Amniotic stem cell (primary cell): ENCODE results near the gene SLC4A8.

ENCODE experiments used
- DNase-seq: peaks from one replicate; lab custom pipeline; 2025; lab: John Stamatoyannopoulos, UW

SLC4A8 gene

DNA sequence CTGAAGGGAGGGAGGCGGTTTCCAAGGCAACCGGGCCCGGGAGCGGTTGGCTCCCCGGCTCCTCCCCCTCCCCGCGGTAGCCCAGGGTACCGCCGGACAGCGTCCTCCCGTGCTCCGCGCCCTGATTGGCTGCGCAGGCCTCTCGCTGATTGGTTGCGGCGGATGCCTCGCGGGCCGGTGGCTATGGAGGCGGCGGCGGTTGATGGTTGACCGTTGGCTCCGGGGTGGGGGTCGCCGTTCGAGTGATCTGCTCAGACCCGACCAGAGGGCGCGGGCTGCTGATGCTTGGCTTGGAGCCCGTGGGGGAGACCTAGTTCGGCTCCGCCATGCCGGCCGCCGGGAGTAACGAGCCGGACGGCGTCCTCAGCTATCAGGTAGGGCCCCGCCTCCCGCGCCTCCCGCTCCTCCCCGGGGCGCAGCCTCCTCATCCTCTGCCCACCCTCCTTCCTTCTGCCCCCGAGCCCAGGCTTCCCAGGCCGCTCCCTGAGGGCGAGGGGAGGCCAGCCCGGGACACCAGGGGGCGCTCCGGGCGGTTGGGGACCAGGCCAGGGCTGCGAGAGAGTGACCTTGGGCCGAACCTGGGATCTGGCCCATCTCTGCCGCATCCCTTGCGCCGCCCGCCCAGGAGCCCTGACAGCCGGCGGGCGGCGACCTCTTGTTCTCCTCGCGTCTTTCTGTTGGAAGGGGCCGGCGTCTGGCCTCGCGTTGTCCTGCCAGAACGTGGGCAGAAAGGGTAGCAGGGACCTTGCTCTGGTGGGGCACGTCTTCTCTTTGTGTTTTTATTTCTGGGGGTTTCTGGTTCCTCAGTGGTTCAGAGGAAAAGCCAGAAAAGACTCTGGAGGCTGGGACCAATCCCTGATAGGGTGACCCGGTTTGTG is at the start of gene SLC4A8:
Gene SLC4A8 (plus strand): TSS at position 170 of the 878 bp plus-strand sequence. CDS start 157 bp downstream, at position 327.
- DNase-seq: peak; percentile 78

DNA sequence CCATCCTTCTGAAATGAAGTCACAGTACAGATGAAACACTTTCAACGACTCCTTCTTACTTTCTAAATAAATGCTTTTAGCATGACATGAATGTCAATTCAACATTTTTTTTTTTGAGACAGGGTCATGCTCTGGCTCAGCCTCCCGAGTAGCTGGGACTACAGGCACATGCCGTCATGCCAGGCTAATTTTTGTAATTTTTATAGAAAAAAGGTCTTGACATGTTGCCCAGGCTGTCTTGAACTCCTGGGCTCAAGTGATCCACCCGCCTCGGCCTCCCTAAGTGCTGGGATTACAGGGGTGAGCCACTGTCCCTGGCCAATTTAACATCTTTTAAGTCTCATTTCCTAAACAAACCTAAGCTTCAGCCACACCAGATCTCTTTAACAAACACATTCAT is 49.8 kb upstream of the SLC4A8 start:
- DNase-seq: no peak

DNA sequence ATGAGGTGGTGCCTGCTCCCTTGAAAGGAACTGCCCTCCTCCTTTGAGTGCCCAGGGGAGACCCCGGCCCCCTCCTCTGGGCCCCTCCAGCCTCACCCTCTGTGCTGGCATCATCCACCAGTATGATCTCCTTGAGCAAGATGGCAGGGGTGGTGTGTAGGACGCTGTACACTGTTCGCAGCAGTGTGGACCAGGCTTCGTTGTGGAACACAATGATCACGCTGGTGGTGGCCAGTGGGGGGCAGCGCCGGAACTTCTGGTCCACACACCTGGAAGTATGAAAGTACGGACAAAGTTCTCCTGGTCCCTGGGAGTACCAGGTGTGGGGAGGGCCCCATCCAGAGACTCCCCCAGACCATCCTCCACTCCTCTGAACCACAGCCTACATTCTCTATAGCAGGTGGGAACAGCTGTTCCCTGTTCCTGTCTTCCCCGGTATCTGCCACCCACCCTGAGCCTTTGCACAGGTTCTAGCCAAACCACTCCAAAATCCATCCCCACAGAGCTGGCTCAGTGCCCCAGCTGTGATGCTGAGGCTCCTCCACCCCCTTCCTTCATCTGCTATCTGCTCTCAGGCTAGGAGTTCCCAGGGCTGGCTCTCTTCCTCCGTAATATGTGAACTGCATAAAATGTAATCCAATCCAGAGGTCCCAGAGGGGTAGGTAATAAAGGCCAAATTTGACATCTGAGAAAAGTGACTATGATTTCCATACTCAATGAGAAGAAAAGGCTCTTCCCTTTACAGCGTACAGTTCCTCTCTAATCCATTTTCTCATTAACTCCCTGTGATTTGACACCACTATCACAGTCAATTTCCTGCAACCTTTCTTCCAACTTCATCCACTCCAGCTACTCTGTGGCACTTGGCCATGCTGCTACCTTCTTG is 47.3 kb upstream of the SLC4A8 start:
- DNase-seq: no peak

DNA sequence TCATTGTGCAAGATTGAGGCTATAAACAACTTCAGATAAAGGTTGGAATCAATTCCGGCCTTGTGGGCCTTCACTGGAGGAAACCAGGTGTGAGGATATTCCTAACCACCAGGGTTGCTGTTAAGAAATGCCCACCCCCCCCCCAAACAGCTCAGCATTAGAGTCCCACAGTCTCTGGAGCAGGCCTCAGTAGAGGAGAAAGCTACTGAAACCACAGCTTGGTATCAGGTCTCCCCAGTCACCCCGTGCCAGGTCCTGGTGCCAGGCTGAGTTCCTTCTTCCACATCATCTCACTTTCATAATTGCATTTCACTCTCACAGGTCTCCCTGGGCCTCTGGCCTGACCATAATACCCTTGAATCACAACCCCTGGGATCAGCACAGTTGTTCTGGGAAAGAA is 45.9 kb upstream of the SLC4A8 start:
- no peak for DNase-seq

DNA sequence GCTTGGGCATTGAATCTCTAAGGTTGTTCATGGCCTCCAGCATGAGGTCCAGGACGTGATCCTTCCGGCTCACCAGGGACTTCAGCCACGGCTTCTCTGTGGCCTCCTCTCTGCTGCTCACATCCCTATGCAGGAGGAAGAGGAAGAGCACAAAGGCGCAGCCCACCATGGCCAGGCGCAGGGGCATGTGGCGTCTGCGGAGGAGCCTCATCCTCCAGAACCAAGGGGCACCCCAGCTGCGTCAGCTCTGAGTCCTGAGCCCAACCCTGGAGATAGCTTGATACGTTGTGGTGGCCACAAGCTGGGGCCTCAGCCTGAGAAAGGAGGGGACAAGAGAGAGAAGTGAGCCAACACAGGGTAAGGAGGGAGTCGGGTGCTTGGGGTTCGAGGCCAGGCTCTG is 45.1 kb upstream of the SLC4A8 start:
- DNase-seq: no peak

DNA sequence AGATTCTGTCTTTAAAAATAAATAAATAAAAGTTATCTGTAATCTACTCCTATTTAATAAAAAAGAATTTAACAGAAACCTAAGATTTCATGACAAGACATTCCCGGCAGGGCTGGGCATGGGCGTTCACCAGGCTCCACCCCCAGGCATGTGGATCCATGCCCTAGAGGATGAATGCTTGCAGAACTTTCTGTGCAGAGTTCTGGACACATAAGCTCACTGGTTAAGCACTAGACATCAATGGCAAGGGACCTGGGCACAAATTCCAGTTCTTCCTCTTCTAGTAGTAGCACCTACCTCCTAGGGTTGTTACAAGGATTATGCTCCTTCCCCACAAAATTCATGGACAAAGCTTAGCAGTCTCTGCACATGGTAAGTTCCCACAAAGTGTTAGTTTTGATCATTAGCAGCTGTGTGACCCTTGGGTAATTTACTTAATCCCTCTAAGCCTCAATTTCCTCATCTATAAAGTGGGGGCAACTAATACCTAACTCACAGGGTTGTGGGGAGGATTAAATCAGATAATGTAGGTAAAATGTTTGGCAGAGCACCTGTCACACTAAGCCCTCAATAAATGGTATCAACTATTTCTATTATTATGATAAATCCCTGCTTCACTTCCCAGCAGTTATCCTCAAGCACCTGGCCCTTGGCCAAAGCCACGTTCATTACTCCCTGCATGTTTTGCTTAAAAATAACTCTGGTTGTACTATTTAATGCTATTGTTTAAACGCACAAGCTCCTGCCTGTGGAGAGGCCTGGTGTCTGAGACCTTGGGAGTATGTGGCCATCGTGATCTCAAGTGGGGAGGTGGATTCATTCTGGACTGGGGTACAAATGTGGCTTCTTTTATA is 43.2 kb upstream of the SLC4A8 start:
- no peak for DNase-seq

DNA sequence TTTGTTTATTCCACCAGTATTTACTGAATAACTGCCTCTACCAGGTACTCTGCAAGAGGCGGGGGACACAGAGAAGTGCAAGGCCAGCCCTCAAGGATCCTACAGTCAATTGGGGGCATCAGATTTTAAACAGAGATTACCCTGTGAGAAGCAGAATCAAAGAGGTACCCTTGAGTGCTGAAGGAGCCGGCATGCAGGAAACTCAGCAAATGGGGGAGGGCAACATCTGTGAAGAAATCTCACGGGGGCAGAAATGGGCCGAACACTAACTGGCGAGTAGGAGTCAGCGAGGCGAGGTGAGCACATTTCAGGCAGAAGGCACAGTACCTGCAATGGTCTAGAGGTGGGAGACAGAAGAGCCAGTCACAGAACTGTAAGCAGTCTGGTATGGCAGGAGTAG is 42.5 kb upstream of the SLC4A8 start:
- no peak for DNase-seq

DNA sequence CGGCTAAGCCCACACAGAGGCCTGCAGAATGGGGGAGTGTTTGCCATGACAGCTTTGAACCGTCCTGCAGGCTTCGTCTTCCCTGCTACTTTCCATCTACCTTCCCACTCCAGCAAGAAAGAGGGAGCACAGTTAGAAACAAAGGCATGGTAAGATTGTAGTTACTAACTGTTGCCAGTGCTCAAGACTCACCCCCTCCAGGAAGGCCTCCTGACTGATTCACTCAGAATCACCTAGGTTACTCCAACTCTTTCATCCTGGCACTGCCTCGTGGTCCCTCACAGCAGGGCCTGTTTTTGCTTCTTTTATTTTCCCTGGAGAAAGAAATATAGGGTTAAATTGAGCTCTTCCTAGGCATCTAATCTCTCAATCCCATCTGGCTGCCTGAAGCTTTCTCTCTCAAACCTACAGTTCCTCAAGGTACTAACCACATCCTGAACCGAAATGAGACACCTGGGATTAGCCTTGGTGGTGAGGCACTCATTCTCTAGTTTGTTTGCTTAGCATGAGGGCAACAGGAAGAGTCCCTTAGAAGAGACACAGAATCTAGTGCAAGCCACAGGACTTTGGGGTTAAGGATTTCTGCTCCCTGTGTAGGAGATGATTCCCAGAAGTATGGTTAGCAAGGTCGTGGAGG is 41.2 kb upstream of the SLC4A8 start:
- DNase-seq: no peak

DNA sequence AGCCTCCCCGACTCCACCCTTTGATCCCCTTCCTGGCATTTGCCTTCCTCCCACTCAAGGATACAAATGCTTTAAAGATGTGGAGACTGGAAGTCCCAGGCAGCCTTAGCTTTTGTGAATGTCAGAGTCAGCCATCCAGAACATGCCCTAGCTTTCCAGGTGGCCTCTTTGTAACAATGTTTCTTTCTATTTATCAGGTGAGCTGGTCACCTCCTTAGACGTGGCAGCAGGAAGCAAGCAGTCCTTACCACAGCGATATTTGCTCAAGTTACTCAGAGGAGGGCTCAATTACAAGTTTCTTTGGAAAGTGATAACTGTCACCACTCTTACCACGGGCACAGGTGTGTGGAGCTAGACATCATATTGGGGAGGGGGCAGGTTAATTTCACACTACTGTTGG is 38.3 kb upstream of the SLC4A8 start:
- DNase-seq: no peak

DNA sequence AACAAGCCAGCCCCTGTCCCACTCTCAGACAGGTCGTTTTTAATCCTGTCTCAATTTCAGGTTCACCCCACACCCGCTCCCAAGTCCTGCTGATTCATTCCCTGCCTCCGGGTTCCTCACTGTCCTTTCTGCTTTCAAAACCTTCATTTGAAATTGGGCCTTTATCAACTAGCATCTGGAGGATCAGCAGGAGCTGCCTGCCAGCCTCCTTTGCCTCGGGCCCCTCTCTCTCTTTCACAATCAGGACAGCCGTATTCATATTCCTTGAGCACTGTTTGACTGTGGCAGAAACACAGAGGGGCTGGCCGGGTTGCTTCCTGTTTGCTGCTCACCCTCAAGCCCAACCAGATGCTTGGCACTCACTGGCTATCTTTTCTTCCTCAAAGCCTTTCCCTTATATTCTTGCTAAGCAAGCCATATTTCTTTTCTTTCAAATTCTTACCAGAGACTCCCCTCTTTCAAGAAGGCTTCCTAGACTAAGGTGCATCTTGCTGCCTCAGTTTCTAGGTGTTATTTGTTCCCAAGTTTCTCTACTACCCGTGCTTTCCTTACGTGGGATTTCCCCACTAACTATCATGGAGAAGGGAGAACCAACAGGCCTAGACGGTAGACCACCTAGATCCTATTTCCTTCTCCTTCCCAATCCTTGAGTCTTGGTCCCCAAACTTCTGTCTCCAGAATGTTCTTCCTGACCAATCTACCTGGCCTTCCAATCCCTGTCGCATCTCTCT is 36.4 kb upstream of the SLC4A8 start:
- DNase-seq: no peak

DNA sequence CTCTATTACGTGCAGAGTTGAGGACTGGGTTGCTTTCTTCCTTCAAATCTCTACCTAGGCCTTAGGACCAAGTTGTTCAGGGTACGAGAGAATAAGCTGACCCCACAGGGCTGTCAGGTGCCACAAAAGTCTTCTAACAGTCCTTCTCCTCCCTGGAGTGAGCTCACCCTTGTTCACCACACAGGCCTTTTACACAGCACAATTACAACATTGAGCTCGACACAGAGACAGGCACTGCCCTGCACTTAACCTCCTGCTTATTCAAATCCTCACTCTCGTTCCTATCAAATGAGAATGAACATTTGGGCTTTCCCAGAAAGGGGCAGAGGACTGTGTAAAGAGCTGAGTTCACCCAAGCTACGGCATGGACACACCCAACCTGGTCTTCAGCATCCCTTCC is 35.8 kb upstream of the SLC4A8 start:
- no peak for DNase-seq

DNA sequence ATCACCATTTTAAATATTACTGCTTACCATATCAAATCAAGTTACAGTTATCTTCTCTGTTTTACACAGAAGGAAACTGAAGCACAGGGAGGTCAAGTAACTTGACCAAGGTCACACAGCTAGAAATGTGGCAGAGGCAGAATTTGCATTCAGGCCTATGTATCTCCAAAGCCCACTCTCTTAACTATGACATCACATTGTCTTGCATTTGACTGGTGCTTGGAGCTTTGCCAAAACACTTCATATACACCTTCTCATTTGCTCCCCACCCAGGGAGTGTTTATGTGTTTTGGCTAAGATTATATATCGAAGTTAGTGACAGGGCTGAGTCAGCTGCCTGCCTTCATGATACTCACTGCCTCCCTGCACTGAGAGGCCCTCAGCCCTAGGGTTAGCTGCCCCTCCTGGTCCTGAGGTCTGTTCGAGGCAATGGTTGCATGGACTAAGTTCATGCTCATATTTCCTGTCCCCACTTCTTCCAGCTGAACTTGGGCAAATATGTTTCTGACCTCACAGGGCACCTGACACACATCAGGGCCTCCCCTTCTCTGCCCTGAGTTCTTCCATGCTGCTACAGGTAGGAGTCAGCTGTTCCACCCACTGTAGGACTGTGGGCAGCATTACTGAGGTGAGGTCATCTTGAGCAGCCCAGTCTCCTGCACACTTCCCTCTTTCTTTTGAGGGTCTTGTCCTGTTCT is 35.2 kb upstream of the SLC4A8 start:
- DNase-seq: no peak

DNA sequence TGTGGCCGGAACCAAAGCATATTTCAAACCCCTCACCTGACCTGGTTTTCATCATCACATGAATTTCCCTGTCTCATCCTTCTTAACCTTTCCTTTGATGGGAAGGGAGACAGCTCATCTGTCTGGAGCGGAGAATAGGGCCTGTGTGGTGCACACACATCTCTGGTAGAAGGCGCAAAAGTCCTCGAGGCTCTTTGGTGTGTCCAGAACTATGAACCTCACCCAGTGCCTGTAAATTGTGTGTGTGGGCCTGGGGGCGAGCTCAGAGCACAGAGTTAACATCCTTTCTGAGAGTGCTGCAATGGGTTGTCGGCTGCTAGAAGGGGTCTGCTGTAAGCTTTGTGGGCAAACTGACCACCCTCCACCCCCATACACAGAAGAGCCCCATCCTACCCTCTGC is 34.2 kb upstream of the SLC4A8 start:
- no peak for DNase-seq

DNA sequence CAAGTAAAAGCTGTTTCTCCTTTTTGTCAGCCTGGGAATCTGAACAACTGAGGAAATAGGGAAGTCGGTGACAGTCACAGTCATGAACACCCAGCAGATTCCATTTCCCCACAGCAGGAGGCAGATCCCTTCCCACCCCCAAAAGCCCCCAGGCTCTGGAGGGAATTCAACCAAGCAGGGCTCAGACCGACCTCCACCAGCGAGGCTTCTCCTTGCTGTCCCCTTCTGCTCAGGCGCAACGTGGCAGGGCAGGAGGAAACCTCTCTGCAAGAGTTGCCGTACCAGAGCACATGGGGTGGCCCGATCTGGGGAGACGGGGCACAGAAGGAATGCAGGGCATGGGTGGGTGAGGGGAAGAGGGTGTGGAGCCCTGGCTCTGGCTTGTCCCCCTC is 33.7 kb upstream of the SLC4A8 start:
- DNase-seq: no peak

DNA sequence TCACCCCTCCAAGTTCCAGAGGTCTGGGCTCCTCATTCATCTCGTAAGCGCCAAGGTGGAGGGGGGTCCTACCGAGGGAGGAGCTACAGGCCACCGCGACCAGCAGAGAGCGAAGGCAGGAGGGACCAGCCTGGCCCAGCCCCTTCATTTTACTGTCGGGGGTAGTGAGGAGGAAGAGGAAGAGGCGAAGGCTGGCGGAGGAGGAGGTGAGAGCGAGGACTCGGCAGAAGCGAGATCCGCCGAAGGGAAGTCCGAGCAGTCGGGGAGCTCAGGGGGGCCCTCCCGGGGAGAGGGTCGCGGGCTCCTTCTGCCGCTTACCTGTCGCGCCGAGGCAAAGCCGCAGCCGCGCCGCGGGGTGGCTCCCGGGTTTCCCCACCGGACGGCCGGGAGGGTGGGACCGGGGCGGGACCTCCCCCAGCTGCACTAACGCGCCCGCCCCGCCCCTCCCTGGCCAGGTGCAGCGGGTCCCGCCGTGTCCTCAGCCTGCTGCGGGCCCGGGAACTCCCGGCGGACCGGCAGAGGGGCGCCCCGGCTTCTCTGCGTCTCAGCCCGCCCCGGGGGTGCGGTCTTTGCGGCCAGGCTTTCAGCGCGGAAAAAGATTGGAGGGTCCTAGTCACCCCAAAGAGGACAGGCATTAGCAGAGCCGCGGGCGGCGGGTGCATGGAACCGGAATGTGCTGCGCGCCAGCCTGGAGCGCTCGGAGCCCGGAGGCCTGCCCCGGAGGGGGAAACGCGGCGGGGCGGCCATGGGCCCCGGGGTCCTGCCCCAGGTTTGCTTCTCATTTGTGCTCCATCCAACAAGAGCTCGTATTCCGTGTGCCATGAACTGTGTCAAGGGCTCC is 33.1 kb upstream of the SLC4A8 start, which contains the start of gene GALNT6:
Gene GALNT6 (minus strand): TSS at position 124 of the 841 bp plus-strand sequence. CDS start 11,625 bp downstream, outside the sequence.
- no peak for DNase-seq

DNA sequence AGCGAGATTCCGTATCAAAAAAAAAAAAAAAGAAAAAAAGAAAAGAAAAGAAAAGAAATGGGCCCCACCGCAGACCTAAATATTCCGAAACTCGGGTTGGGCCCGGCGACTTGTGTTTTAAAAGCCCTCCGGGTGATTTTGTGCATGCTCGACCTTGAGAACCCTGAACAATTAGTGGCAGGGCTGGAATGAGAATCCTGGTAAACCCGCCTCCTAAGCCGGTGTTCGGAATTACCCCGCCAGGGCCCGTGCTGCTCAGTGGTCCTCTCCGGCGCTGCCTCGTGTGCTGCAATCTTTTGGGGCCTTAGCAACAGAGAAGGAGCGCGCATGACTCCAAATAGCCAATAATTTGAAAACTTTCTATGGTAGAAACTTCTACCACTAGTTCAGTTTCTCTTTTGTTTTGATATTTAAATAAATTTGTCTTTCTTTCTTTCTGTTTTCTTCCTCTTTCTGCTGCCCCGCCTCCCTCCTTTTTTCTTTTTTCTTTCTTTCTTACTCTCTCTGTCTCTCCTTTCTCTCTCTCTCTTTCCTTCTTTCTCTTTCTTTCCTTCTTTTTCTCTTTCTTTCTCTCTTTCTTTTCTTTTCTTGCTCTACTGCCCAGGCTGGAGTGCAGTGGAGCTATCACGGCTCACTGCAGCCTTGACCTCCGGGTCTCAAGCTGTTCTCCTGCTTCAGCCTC is 31.9 kb upstream of the SLC4A8 start:
- DNase-seq: no peak

DNA sequence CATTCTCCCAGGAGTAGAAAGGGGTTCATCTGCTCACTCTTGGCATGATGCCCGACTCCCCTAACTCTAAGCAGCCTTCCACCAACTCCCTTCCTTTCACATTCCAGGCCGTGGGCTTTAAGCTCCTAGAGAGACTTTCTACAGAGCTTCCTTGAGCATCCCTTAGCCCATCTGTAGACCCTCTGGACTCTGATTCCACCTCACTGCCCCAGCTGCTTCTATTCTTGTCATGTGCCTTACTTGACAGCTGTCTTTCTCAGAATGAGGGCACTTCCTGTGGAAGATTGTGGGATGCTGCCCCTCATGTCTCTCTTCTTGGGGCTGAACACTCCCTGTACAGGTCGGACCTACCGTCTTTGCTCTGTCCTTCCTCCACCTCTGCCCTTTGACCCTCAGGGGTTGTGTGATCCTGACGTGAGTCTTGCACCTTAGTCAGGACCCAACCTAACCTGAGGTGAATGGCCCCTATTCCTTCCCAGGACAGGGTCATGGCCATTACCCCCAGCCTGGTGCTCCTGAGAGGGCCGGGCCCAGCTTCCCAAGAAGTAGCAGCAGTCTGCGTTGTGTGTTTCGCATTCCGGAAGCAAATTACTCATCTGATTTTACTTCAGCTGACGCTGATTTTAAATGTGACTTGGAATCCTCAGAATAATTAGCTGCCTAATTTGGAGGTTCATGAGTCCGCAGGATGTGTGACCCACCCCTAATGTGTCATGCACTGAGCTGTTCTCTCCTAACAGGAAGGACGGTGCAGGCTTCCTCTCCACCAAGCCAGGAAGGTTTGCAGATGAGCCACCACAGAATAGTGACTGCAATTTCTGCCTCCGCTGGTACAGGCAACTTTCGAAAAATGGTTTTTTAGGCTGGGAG is 30.7 kb upstream of the SLC4A8 start:
- peak; percentile 83 for DNase-seq
